ENCODE data around the gene SLC15A3. TPM values are rescaled to one million over a fixed set of nuclear protein-coding genes. Genes with fewer than 3 reads are reported as not detected.

SLC15A3 gene
- total RNA-seq (2021; ENCODE audit: unreplicated experiment) (8.7 TPM), Bru-seq, nascent RNA (percentile 46 among the genes with signal in this experiment), BruChase-seq, experiment 1, labeled RNA remaining after a 2-hour chase (percentile 44 among the genes with signal in this experiment), BruChase-seq, experiment 2, labeled RNA remaining after a 6-hour chase (percentile 47 among the genes with signal in this experiment)
- 6.4 TPM for polyA plus RNA-seq (2012; ENCODE audit: insufficient read length)
- long read RNA-seq, result 0 reads

- no peaks in the 10 kb centered on the region for H3K9me3 ChIP-seq (ENCODE audit: control insufficient read depth, insufficient read depth, low read depth, low read length)
- DNase-seq (ENCODE audit: low read depth, low spot score), result no peak
- no TSS peak for BruUV-seq (replicated peaks)
- ATAC-seq, result peak; percentile 75
- POLR2A ChIA-PET, result no interaction called here
- CTCF ChIA-PET, result no interaction called here
- no peaks in the 10 kb centered on the region for H3K27me3 ChIP-seq (ENCODE audit: control insufficient read depth, insufficient read depth, low read length)
- in situ Hi-C loops (cut with HindIII; ENCODE audit: low pct_unique_long_range_greater_than_20kb, low sequenced_read_pairs) (no loop called here), intact Hi-C loops (cut with micrococcal nuclease; ENCODE audit: unreplicated experiment) (no loop called here)
- no peaks in the 10 kb centered on the region for H3K36me3 ChIP-seq (ENCODE audit: control insufficient read depth, insufficient read depth, low read length)
- peak within 1 kb of the TSS; percentile 35 to 69 for H3K4me3 ChIP-seq (ENCODE audit: low read depth in 2 of 2, low read length in 2 of 2)
- TF ChIP-seq POLR2AphosphoS5 (IDR thresholded peaks at IDR 0.05; ENCODE audit: low read depth, low read length), result no peak
- no peak for TF ChIP-seq CTCF (IDR thresholded peaks at IDR 0.05)
- TF ChIP-seq TCF7L2 (IDR thresholded peaks at IDR 0.05; ENCODE audit: low read depth, low read length), result no peak
- TF ChIP-seq REST (IDR thresholded peaks at IDR 0.05; ENCODE audit: insufficient read depth in 1 of 2, low read depth in 2 of 2, low read length in 1 of 2), result no peak
- TF ChIP-seq SIN3A (IDR thresholded peaks at IDR 0.05; ENCODE audit: borderline replicate concordance, insufficient read depth, low read depth, low read length), result no peak
- peak within 1 kb of the TSS; percentile 78 for H3K27ac ChIP-seq (ENCODE audit: low read length)
- H3K4me1 ChIP-seq (ENCODE audit: control insufficient read depth, insufficient read depth, low read length), result no peaks in the 10 kb centered on the region
These were observed at the start of gene SLC15A3 for GRCh38 chr11:60951904-60952741. TSS of gene SLC15A3 (minus strand) at chr11:60952176. CDS start at chr11:60951551, 625 bp downstream.

GRCh38 chr11:61000426-61000825, 48.5 kb upstream of the SLC15A3 start:
- in situ Hi-C loops (cut with HindIII; ENCODE audit: low pct_unique_long_range_greater_than_20kb, low sequenced_read_pairs) (no loop called here), intact Hi-C loops (cut with micrococcal nuclease; ENCODE audit: unreplicated experiment) (no loop called here)
- ATAC-seq, result no peak
- Histone ChIP-seq H3K27ac (ENCODE audit: low read length) (no peak overlapping the region), H3K27me3 (ENCODE audit: control insufficient read depth, insufficient read depth, low read length) (0 out of 2 replicates have a peak, but pooled peaks cover 2% of the 10 kb centered on the region), H3K4me3 (ENCODE audit: low read depth in 2 of 2, low read length in 2 of 2) (no peak overlapping the region), H3K36me3 (ENCODE audit: control insufficient read depth, insufficient read depth, low read length) (no peaks in the 10 kb centered on the region), H3K9me3 (ENCODE audit: control insufficient read depth, insufficient read depth, low read depth, low read length) (no peaks in the 10 kb centered on the region), H3K4me1 (ENCODE audit: control insufficient read depth, insufficient read depth, low read length) (no peaks in the 10 kb centered on the region; the same call in 1 of the 2 replicates)
- DNase-seq (ENCODE audit: low read depth, low spot score), result no peak
- no TSS peak for BruUV-seq (replicated peaks)
- TF ChIP-seq CTCF (IDR thresholded peaks at IDR 0.05) (no peak), POLR2AphosphoS5 (IDR thresholded peaks at IDR 0.05; ENCODE audit: low read depth, low read length) (no peak), REST (IDR thresholded peaks at IDR 0.05; ENCODE audit: insufficient read depth in 1 of 2, low read depth in 2 of 2, low read length in 1 of 2) (no peak), TCF7L2 (IDR thresholded peaks at IDR 0.05; ENCODE audit: low read depth, low read length) (no peak), SIN3A (IDR thresholded peaks at IDR 0.05; ENCODE audit: borderline replicate concordance, insufficient read depth, low read depth, low read length) (no peak)
- ChIA-PET CTCF (no interaction called here), POLR2A (no interaction called here)

All from Panc1 (cell line).